Stomach (tissue), 4 donors: ENCODE measurements around the gene C1QTNF5.

Source experiments
- POLR2A ChIP-seq, 4 donors: fragments of 450-650 bp; IDR thresholded peaks; one replicate each; pipeline ENCODE4 v1.6.1; 2016; ENCODE audit warnings: antibody characterized with exemption in 4 of 4, control low read depth in 2 of 4, mild to moderate bottlenecking in 1 of 4, moderate library complexity in 1 of 4
- POLR2AphosphoS5 ChIP-seq, 3 donors: sonication (generic); formaldehyde crosslinking; IDR thresholded peaks; one replicate each; pipeline ENCODE4 v1.6.1; 2016; ENCODE audit warnings: antibody characterized with exemption in 3 of 3
- TF ChIP-seq, protein P1 (sequence below), 7 experiments: fragments of 450-650 bp in 4 of 7; fragments of 200-600 bp in 3 of 7; sonication (generic) in 3 of 7; IDR thresholded peaks; one replicate each; pipeline ENCODE4 v1.5.1; 2016 to 2019; ENCODE audit warnings: antibody characterized with exemption in 7 of 7, control low read depth in 2 of 7, mild to moderate bottlenecking in 1 of 7

DNA sequence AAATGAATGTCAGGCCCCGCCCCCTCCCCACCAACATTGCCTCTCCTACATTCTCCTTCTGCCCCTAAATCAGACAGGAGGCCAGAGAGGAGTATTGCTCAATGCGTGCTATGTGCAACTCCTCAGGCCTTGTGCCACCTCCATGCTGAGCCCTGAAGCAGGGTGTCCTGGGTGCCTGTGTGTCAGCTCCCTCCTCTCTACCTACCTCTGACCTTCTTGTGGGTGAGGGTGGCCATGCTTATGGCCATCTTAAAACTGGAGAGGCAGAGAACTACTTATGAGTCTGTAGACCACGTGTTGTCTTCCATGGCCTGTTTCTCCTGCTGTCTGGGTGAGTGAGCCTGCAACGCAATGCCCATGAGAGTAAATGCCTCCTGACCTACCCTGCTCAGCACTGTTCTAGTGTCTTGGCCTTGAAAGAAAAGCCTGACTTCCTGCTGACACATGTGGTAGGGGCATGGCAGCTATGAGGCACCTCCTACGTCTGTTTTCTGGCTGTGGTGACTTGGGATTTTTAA is 34.3 kb downstream of the C1QTNF5 start:
- TF ChIP-seq, protein P1, sequence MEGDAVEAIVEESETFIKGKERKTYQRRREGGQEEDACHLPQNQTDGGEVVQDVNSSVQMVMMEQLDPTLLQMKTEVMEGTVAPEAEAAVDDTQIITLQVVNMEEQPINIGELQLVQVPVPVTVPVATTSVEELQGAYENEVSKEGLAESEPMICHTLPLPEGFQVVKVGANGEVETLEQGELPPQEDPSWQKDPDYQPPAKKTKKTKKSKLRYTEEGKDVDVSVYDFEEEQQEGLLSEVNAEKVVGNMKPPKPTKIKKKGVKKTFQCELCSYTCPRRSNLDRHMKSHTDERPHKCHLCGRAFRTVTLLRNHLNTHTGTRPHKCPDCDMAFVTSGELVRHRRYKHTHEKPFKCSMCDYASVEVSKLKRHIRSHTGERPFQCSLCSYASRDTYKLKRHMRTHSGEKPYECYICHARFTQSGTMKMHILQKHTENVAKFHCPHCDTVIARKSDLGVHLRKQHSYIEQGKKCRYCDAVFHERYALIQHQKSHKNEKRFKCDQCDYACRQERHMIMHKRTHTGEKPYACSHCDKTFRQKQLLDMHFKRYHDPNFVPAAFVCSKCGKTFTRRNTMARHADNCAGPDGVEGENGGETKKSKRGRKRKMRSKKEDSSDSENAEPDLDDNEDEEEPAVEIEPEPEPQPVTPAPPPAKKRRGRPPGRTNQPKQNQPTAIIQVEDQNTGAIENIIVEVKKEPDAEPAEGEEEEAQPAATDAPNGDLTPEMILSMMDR (IDR thresholded peaks at IDR 0.05) = no peak
- TF ChIP-seq POLR2A (IDR thresholded peaks at IDR 0.05) (no peak), POLR2AphosphoS5 (IDR thresholded peaks at IDR 0.05) (peak in 2 of 3 donors; percentile 49 to 82)
